ENCODE data around the gene MAPK4. TPM values are rescaled to one million over a fixed set of nuclear protein-coding genes. Genes with fewer than 3 reads are reported as not detected.
"Not testable (repeated sequence)": the region's sequence is repeated elsewhere in the genome, so short reads cannot be mapped to it uniquely, and the experiment has no call there.

Gene MAPK4
- total RNA-seq, 2 experiments from 2014 or later, result not detected

- Mint-ChIP-seq H3K27ac (no peak overlapping the region), H3K27me3 (peaks cover 8% of the 10 kb centered on the region), H3K36me3 (no peaks in the 10 kb centered on the region), H3K4me3 (no peak overlapping the region), H3K4me1 (no peaks in the 10 kb centered on the region), H3K9me3 (no peaks in the 10 kb centered on the region)
- POLR2A ChIA-PET, result no interaction called here
- ATAC-seq (ENCODE audit: low read depth) (no peak), DNase-seq (no peak)
These were observed 188.6 kb downstream of the MAPK4 start for GRCh38 chr18:50748243-50749229.

GRCh38 chr18:50749421-50749820, 189.5 kb downstream of the MAPK4 start:
- Mint-ChIP-seq H3K36me3 (no peaks in the 10 kb centered on the region), H3K4me3 (no peak overlapping the region), H3K4me1 (no peaks in the 10 kb centered on the region), H3K27me3 (peaks cover 9% of the 10 kb centered on the region), H3K9me3 (no peaks in the 10 kb centered on the region), H3K27ac (no peak overlapping the region)
- POLR2A ChIA-PET, result no interaction called here
- DNase-seq (no peak), ATAC-seq (ENCODE audit: low read depth) (no peak)

- H3K4me1 Mint-ChIP-seq, result no peaks in the 10 kb centered on the region
- no peaks in the 10 kb centered on the region for H3K36me3 Mint-ChIP-seq
- H3K4me3 Mint-ChIP-seq, result no peak overlapping the region
- POLR2A ChIA-PET, result no interaction called here
- no peaks in the 10 kb centered on the region for H3K9me3 Mint-ChIP-seq
- H3K27ac Mint-ChIP-seq, result no peak overlapping the region
- no peak for DNase-seq
- H3K27me3 Mint-ChIP-seq, result peaks cover 9% of the 10 kb centered on the region
- ATAC-seq (ENCODE audit: low read depth), result no peak
These were observed 190.1 kb downstream of the MAPK4 start for GRCh38 chr18:50749945-50750344.

GRCh38 chr18:50750546-50750945, 190.7 kb downstream of the MAPK4 start:
- no peak for DNase-seq
- peaks cover 9% of the 10 kb centered on the region for H3K27me3 Mint-ChIP-seq
- H3K9me3 Mint-ChIP-seq, result no peaks in the 10 kb centered on the region
- POLR2A ChIA-PET, result no interaction called here
- H3K4me3 Mint-ChIP-seq, result no peak overlapping the region
- H3K36me3 Mint-ChIP-seq, result no peaks in the 10 kb centered on the region
- no peak overlapping the region for H3K27ac Mint-ChIP-seq
- ATAC-seq (ENCODE audit: low read depth), result no peak
- no peaks in the 10 kb centered on the region for H3K4me1 Mint-ChIP-seq

- Mint-ChIP-seq H3K9me3 (no peaks in the 10 kb centered on the region), H3K27me3 (peaks cover 14% of the 10 kb centered on the region), H3K27ac (no peak overlapping the region), H3K4me3 (no peak overlapping the region), H3K4me1 (no peaks in the 10 kb centered on the region), H3K36me3 (no peaks in the 10 kb centered on the region)
- DNase-seq (no peak), ATAC-seq (ENCODE audit: low read depth) (no peak)
- POLR2A ChIA-PET, result no interaction called here
These were observed 191.6 kb downstream of the MAPK4 start for GRCh38 chr18:50751490-50751889.

GRCh38 chr18:50751947-50752346, 192.1 kb downstream of the MAPK4 start:
- ATAC-seq (ENCODE audit: low read depth) (no peak), DNase-seq (no peak)
- no peaks in the 10 kb centered on the region for H3K4me1 Mint-ChIP-seq
- no peak overlapping the region for H3K4me3 Mint-ChIP-seq
- no peaks in the 10 kb centered on the region for H3K9me3 Mint-ChIP-seq
- POLR2A ChIA-PET, result no interaction called here
- H3K27ac Mint-ChIP-seq, result no peak overlapping the region
- H3K27me3 Mint-ChIP-seq, result peaks cover 14% of the 10 kb centered on the region
- H3K36me3 Mint-ChIP-seq, result no peaks in the 10 kb centered on the region

- no peaks in the 10 kb centered on the region for H3K4me1 Mint-ChIP-seq
- ATAC-seq (ENCODE audit: low read depth) (no peak), DNase-seq (no peak)
- no peaks in the 10 kb centered on the region for H3K36me3 Mint-ChIP-seq
- peaks cover 10% of the 10 kb centered on the region for H3K27me3 Mint-ChIP-seq
- no peaks in the 10 kb centered on the region for H3K9me3 Mint-ChIP-seq
- H3K4me3 Mint-ChIP-seq, result no peak overlapping the region
- H3K27ac Mint-ChIP-seq, result no peak overlapping the region
- POLR2A ChIA-PET, result no interaction called here
These were observed 193.4 kb downstream of the MAPK4 start for GRCh38 chr18:50753311-50753710.

GRCh38 chr18:50754297-50754696, 194.4 kb downstream of the MAPK4 start:
- no peak overlapping the region for H3K4me3 Mint-ChIP-seq
- no peaks in the 10 kb centered on the region for H3K9me3 Mint-ChIP-seq
- ATAC-seq (ENCODE audit: low read depth) (no peak), DNase-seq (no peak)
- H3K4me1 Mint-ChIP-seq, result no peaks in the 10 kb centered on the region
- no peak overlapping the region for H3K27ac Mint-ChIP-seq
- H3K27me3 Mint-ChIP-seq, result peaks cover 11% of the 10 kb centered on the region
- POLR2A ChIA-PET, result no interaction called here
- no peaks in the 10 kb centered on the region for H3K36me3 Mint-ChIP-seq

- no peaks in the 10 kb centered on the region for H3K4me1 Mint-ChIP-seq
- H3K4me3 Mint-ChIP-seq, result no peak overlapping the region
- H3K27me3 Mint-ChIP-seq, result peaks cover 11% of the 10 kb centered on the region
- no peak overlapping the region for H3K27ac Mint-ChIP-seq
- no peak for ATAC-seq (ENCODE audit: low read depth)
- no peaks in the 10 kb centered on the region for H3K9me3 Mint-ChIP-seq
- POLR2A ChIA-PET, result no interaction called here
- DNase-seq, result no peak
- no peaks in the 10 kb centered on the region for H3K36me3 Mint-ChIP-seq
These were observed 197.5 kb downstream of the MAPK4 start for GRCh38 chr18:50757358-50757757.

- Mint-ChIP-seq H3K4me3 (no peak overlapping the region), H3K36me3 (no peaks in the 10 kb centered on the region), H3K27ac (no peak overlapping the region), H3K4me1 (no peaks in the 10 kb centered on the region), H3K27me3 (peaks cover 6% of the 10 kb centered on the region), H3K9me3 (peaks cover 24% of the 10 kb centered on the region)
- POLR2A ChIA-PET, result no interaction called here
- ATAC-seq (ENCODE audit: low read depth), result no peak
- no peak for DNase-seq
These were observed 209.6 kb downstream of the MAPK4 start for GRCh38 chr18:50769463-50769862.

GRCh38 chr18:50775207-50775606, 215.3 kb downstream of the MAPK4 start:
- H3K27me3 Mint-ChIP-seq, result peaks cover 7% of the 10 kb centered on the region
- ATAC-seq (ENCODE audit: low read depth) (no peak), DNase-seq (no peak)
- H3K4me1 Mint-ChIP-seq, result no peaks in the 10 kb centered on the region
- POLR2A ChIA-PET, result no interaction called here
- no peaks in the 10 kb centered on the region for H3K36me3 Mint-ChIP-seq
- no peak overlapping the region for H3K4me3 Mint-ChIP-seq
- H3K27ac Mint-ChIP-seq, result no peak overlapping the region
- peaks cover 4% of the 10 kb centered on the region for H3K9me3 Mint-ChIP-seq

GRCh38 chr18:50775726-50776125, 215.8 kb downstream of the MAPK4 start:
- Mint-ChIP-seq H3K4me1 (no peaks in the 10 kb centered on the region), H3K27ac (no peak overlapping the region), H3K36me3 (no peaks in the 10 kb centered on the region), H3K9me3 (peaks cover 1% of the 10 kb centered on the region), H3K4me3 (no peak overlapping the region), H3K27me3 (peaks cover 6% of the 10 kb centered on the region)
- POLR2A ChIA-PET, result no interaction called here
- DNase-seq (no peak), ATAC-seq (ENCODE audit: low read depth) (no peak)

GRCh38 chr18:50776383-50776782, 216.5 kb downstream of the MAPK4 start:
- H3K27ac Mint-ChIP-seq, result no peak overlapping the region
- POLR2A ChIA-PET, result no interaction called here
- H3K4me3 Mint-ChIP-seq, result no peak overlapping the region
- DNase-seq, result no peak
- no peaks in the 10 kb centered on the region for H3K9me3 Mint-ChIP-seq
- ATAC-seq (ENCODE audit: low read depth), result no peak
- peaks cover 7% of the 10 kb centered on the region for H3K27me3 Mint-ChIP-seq
- no peaks in the 10 kb centered on the region for H3K4me1 Mint-ChIP-seq
- H3K36me3 Mint-ChIP-seq, result no peaks in the 10 kb centered on the region

- ATAC-seq (ENCODE audit: low read depth); H3K9me3 Mint-ChIP-seq; POLR2A ChIA-PET; H3K4me1 Mint-ChIP-seq; H3K27me3 Mint-ChIP-seq; H3K4me3 Mint-ChIP-seq; DNase-seq; H3K27ac Mint-ChIP-seq; H3K36me3 Mint-ChIP-seq: not testable (repeated sequence)
These were observed 219.1 kb downstream of the MAPK4 start for GRCh38 chr18:50779021-50779420.

Data from activated naive CD8-positive, alpha-beta T cell treated with anti-CD3 and anti-CD28 coated beads, Interleukin-2, amount 10 ng/mL, durations not matched to agents 7 days and 5 days (primary cell).